GM12878 (cell line): ENCODE results near the gene PRR29. TPM values are rescaled to one million over a fixed set of nuclear protein-coding genes. Genes with fewer than 3 reads are reported as not detected.

Source experiments
- ATAC-seq: fragments of 200-7000 bp; cut with Tn5 transposase; 3 replicates; pipeline ENCODE4 v1.9.1; 2020; ENCODE audit warnings: mild to moderate bottlenecking, moderate library complexity
- BruUV-seq: library from RNA; stranded (reverse); fragments of 400-500 nt; replicated peaks from 2 replicates; lab custom pipeline; 2021; lab: Mats Ljungman, UMichigan
- CTCF ChIA-PET: fragments of 300-600 bp; sonication (Branson Sonifier 250); formaldehyde crosslinking; extraction: SDS; loops from one replicate; lab custom pipeline; 2021; ENCODE audit warnings: inconsistent platforms; lab: Yijun Ruan, JAX
- POLR2A ChIA-PET: fragments of 350-600 bp; formaldehyde crosslinking; extraction: SDS; loops from one replicate; lab custom pipeline; 2021; ENCODE audit warnings: inconsistent platforms; lab: Charles Lee
- RAD21 ChIA-PET: fragments of 300-600 bp; sonication (Branson Sonifier 250); formaldehyde crosslinking; loops from one replicate; lab custom pipeline; 2023; ENCODE audit warnings: antibody characterized with exemption; ENCODE audit not compliant: unreplicated experiment; lab: Charles Lee
- SMC1A ChIA-PET: fragments of 300-600 bp; sonication (Branson Sonifier 250); formaldehyde crosslinking; loops from one replicate; lab custom pipeline; 2023; ENCODE audit not compliant: unreplicated experiment, uncharacterized antibody; lab: Charles Lee
- DNase-seq: peaks from one replicate; pipeline ENCODE4 v3.0.0-alpha.2; 2011; ENCODE audit warnings: low read depth, low spot score
- FAIRE-seq: peaks from 3 replicates; lab custom pipeline; 2011; peaks lifted over from hg19 to GRCh38; lab: Jason Lieb, UNC
- H2AFZ ChIP-seq: 2 replicates; pipeline ENCODE4 v1.6.0; 2011; ENCODE audit warnings: low read depth, low read length, control low read depth; ENCODE audit not compliant: control insufficient read depth
- H3K27ac ChIP-seq: 2 replicates; pipeline ENCODE4 v1.5.1; 2011; ENCODE audit warnings: control low read depth; ENCODE audit not compliant: control insufficient read depth, insufficient read depth
- H3K27me3 ChIP-seq, 2 experiments: replicated peaks in 1 of 2; 2 replicates each; pipeline versions ENCODE4 v1.6.0 to v1.6.1; 2011; ENCODE audit warnings: low read length in 1 of 2; ENCODE audit not compliant: control insufficient read depth in 2 of 2, insufficient read depth in 2 of 2
- H3K36me3 ChIP-seq, 2 experiments: 2 replicates each; pipeline ENCODE4 v1.5.1; 2011; ENCODE audit warnings: low read length in 1 of 2; ENCODE audit not compliant: control insufficient read depth in 2 of 2, insufficient read depth in 2 of 2
- H3K4me1 ChIP-seq: 2 replicates; pipeline ENCODE4 v1.6.1; 2011; ENCODE audit warnings: mild to moderate bottlenecking, low read length, moderate library complexity, mixed read lengths; ENCODE audit not compliant: control insufficient read depth, insufficient read depth
- H3K4me2 ChIP-seq: 2 replicates; pipeline ENCODE4 v1.6.0; 2011; ENCODE audit warnings: control low read depth; ENCODE audit not compliant: control insufficient read depth, insufficient read depth
- H3K4me3 ChIP-seq: fragments of 200-600 bp; sonication (generic); 2 replicates; pipeline ENCODE4 v1.5.1; 2016
- H3K79me2 ChIP-seq: 2 replicates; pipeline ENCODE4 v1.6.0; 2011; ENCODE audit warnings: low read length; ENCODE audit not compliant: control insufficient read depth, insufficient read depth
- H3K9ac ChIP-seq: 2 replicates; pipeline ENCODE4 v1.8.0; 2011; ENCODE audit warnings: low read length, control low read depth, mixed read lengths; ENCODE audit not compliant: control insufficient read depth, insufficient read depth
- H3K9me3 ChIP-seq: replicated peaks from 3 replicates; pipeline ENCODE4 v1.5.1; 2011; ENCODE audit warnings: mild to moderate bottlenecking, low read length; ENCODE audit not compliant: control insufficient read depth, insufficient read depth
- H4K20me1 ChIP-seq: 2 replicates; pipeline ENCODE4 v1.6.0; 2011; ENCODE audit not compliant: control insufficient read depth, insufficient read depth
- ATF2 ChIP-seq: IDR thresholded peaks from 2 replicates; pipeline ENCODE4 v1.6.1; 2012; ENCODE audit warnings: low read length, inconsistent platforms
- CTCF ChIP-seq, 3 experiments: IDR thresholded peaks in 2 of 3; conservative IDR thresholded peaks in 1 of 3; 2 replicates each; pipeline ENCODE4 v1.5.1; 2011; ENCODE audit warnings: low read depth in 3 of 3, low read length in 3 of 3, mild to moderate bottlenecking in 3 of 3, control low read depth in 2 of 3, moderate library complexity in 2 of 3, inconsistent platforms in 1 of 3, mixed read lengths in 1 of 3; ENCODE audit not compliant: control insufficient read depth in 2 of 3, insufficient read depth in 1 of 3; ENCODE audit errors: extremely low read depth in 1 of 3
- HCFC1 ChIP-seq: fragments of 150-350 bp; IDR thresholded peaks from 2 replicates; pipeline ENCODE4 v1.6.1; 2014; ENCODE audit warnings: low read length
- HDGF ChIP-seq: fragments of 450-650 bp; IDR thresholded peaks from 2 replicates; pipeline ENCODE4 v1.6.1; 2016; ENCODE audit warnings: antibody characterized with exemption
- JUND ChIP-seq: IDR thresholded peaks from 2 replicates; pipeline ENCODE4 v1.6.1; 2012; ENCODE audit warnings: low read depth, mild to moderate bottlenecking, low read length, improper control_type of control experiment, moderate library complexity
- MXI1 ChIP-seq: fragments of 150-350 bp; IDR thresholded peaks from 2 replicates; pipeline ENCODE4 v1.6.1; 2011; ENCODE audit warnings: low read depth, mild to moderate bottlenecking, inconsistent platforms, low read length, improper control_type of control experiment
- NFYB ChIP-seq: IDR thresholded peaks from 2 replicates; pipeline ENCODE4 v1.6.1; 2011; ENCODE audit warnings: low read depth, mild to moderate bottlenecking, low read length, improper control_type of control experiment, moderate library complexity; ENCODE audit not compliant: insufficient read depth
- SP1 ChIP-seq: IDR thresholded peaks from one replicate; pipeline ENCODE4 v1.6.1; 2011; ENCODE audit warnings: low read depth, low read length
- STAT3 ChIP-seq: IDR thresholded peaks from 2 replicates; pipeline ENCODE4 v1.6.1; 2011; ENCODE audit warnings: low read depth, low read length, improper control_type of control experiment
- ZNF274 ChIP-seq: IDR thresholded peaks from one replicate; pipeline ENCODE4 v1.8.0; 2011; ENCODE audit not compliant: insufficient read length, insufficient read depth
- WGBS: methylation state at CpG from one replicate; pipeline ENCODE4 v1.1.6; 2016; ENCODE audit warnings: low lambda C conversion rate; ENCODE audit not compliant: insufficient replicate concordance, insufficient coverage; ENCODE audit errors: missing lambda C conversion rate; 5-methylcytosine and 5-hydroxymethylcytosine counted together
- in situ Hi-C: fragments of 300-500 bp; cut with MboI; formaldehyde crosslinking; loops from 9 replicates; pipeline ENCODE4 v1.14.3; 2018; ENCODE audit warnings: mixed read lengths
- intact Hi-C: fragments of 100-400 bp; cut with micrococcal nuclease; formaldehyde crosslinking; loops from one replicate; pipeline ENCODE4 v1.14.2; 2022; ENCODE audit not compliant: unreplicated experiment
- polyA plus RNA-seq, 11 experiments: library from polyadenylated mRNA; depleted of rRNA in 4 of 11; unstranded in 6 of 11; stranded (reverse) in 5 of 11; fragments of >200 nt; fragmentation: Nextera tagmentation in 4 of 11; fragmentation: Illumina TruSeq in 1 of 11; extraction: Ambion mirVana in 4 of 11; extraction: Trizol in 1 of 11; gene quantifications; 1 replicate in 1 of 11; 2 replicates in 10 of 11; pipeline versions ENCODE4 v1.2.1 to v1.2.3, GENCODE V29; 2011 to 2016; ENCODE audit warnings: inconsistent platforms in 2 of 11, missing spikeins in 2 of 11, low read depth in 1 of 11
- total RNA-seq, 4 experiments: library from RNA; depleted of rRNA in 3 of 4; stranded (reverse); fragments of >200 nt in 3 of 4; fragmentation: Illumina TruSeq in 1 of 4; extraction: Trizol in 1 of 4; gene quantifications; 2 replicates each; pipeline versions ENCODE4 v1.2.1 to v1.2.3, GENCODE V29; 2013 to 2021

The PRR29 gene
- total and polyA plus RNA-seq, 10 of the 15 experiments (the other 5 are each of a cell fraction or from before 2014, with no cell fraction given), result 0.01 to 2.4 (median 0.18) TPM; not detected in 3

- H3K4me3 ChIP-seq, result no peak overlapping the region
- 58% methylated on average over 11 of the region's 11 CpGs for WGBS
- H3K27ac ChIP-seq, result no peak overlapping the region
- no peaks in the 10 kb centered on the region for H3K79me2 ChIP-seq
- CTCF ChIA-PET, result interaction anchor here (0.8 to 1.8 kb wide), 4 partner anchors 17 to 76 kb away, joined by 3 to 6 read pairs (median 4); no protein-coding TSS in a partner anchor
- no peak overlapping the region for H2AFZ ChIP-seq
- POLR2A ChIA-PET, result interaction anchor here (0.6 kb wide), 1 partner anchor 34 kb away, joined by 3 read pairs; no protein-coding TSS in a partner anchor
- no peaks in the 10 kb centered on the region for H4K20me1 ChIP-seq
- no peaks in the 10 kb centered on the region for H3K9me3 ChIP-seq
- RAD21 ChIA-PET, result interaction anchor here (0.5 kb wide), 1 partner anchor 295 kb away, joined by 3 read pairs; no protein-coding TSS in a partner anchor
- H3K9ac ChIP-seq, result no peak overlapping the region
- in situ Hi-C loops, result no loop called here
- TF ChIP-seq MXI1 (no peak), JUND (no peak), SP1 (no peak), STAT3 (no peak), HDGF (no peak), NFYB (no peak), HCFC1 (no peak), ATF2 (no peak), CTCF (IDR thresholded peaks at IDR 0.05 in 2 of 3, conservative IDR thresholded peaks at IDR 0.05 in 1 of 3; ENCODE audit: control insufficient read depth in 2 of 3, extremely low read depth in 1 of 3, insufficient read depth in 1 of 3, low read depth in 3 of 3, low read length in 3 of 3) (no peak), ZNF274 (no peak)
- ATAC-seq (no peak), DNase-seq (no peak), FAIRE-seq (no peak)
- H3K4me1 ChIP-seq, result peaks cover 4% of the 10 kb centered on the region
- intact Hi-C loops, result no loop called here
- peaks cover 3 to 7% of the 10 kb centered on the region in 2 experiments for H3K27me3 ChIP-seq
- no peak overlapping the region for H3K4me2 ChIP-seq
- H3K36me3 ChIP-seq, result no peaks in the 10 kb centered on the region
- BruUV-seq, result no TSS peak
- SMC1A ChIA-PET, result interaction anchor here (0.8 kb wide), 1 partner anchor 76 kb away, joined by 3 read pairs; no protein-coding TSS in a partner anchor
Measured at GRCh38 chr17:63996430-63997182, 1.5 kb upstream of the PRR29 start.
